HAP-1 (cell line): ENCODE measurements around the gene ADAM17.
A peak's percentile ranks its signal among the peaks of the same experiment; 100 is the strongest.
"Not testable (repeated sequence)": the region's sequence is repeated elsewhere in the genome, so short reads cannot be mapped to it uniquely, and the experiment has no call there.

ENCODE experiments used
- DNase-seq, 2 experiments: peaks; one replicate each; pipeline ENCODE4 v3.0.0-alpha.2; 2016 to 2020; ENCODE audit warnings: low spot score in 2 of 2
- H3K27me3 ChIP-seq: fragments of 250-450 bp; sonication (Bioruptor Pico); 2 replicates; pipeline ENCODE4 v1.5.1; 2020; ENCODE audit warnings: low read depth, mild to moderate bottlenecking, moderate library complexity
- H3K36me3 ChIP-seq: fragments of 250-450 bp; sonication (Bioruptor Pico); replicated peaks from 2 replicates; pipeline ENCODE4 v1.5.1; 2020; ENCODE audit warnings: mild to moderate bottlenecking
- H3K4me1 ChIP-seq: fragments of 250-450 bp; sonication (Bioruptor Pico); 2 replicates; pipeline ENCODE4 v1.5.1; 2020; ENCODE audit warnings: mild to moderate bottlenecking
- H3K4me3 ChIP-seq: fragments of 250-450 bp; sonication (Bioruptor Pico); 2 replicates; pipeline ENCODE4 v1.5.1; 2020; ENCODE audit warnings: mild to moderate bottlenecking, moderate library complexity
- H3K9me3 ChIP-seq: fragments of 250-450 bp; sonication (Bioruptor Pico); 2 replicates; pipeline ENCODE4 v1.5.1; 2020; ENCODE audit warnings: mild to moderate bottlenecking, moderate library complexity
- in situ Hi-C: fragments of 300-500 bp; cut with MboI; formaldehyde crosslinking; loops from 3 replicates; pipeline ENCODE4 v1.14.3; 2020; ENCODE audit warnings: low sequenced_read_pairs, inconsistent platforms, mixed read lengths

The ADAM17 gene

DNA sequence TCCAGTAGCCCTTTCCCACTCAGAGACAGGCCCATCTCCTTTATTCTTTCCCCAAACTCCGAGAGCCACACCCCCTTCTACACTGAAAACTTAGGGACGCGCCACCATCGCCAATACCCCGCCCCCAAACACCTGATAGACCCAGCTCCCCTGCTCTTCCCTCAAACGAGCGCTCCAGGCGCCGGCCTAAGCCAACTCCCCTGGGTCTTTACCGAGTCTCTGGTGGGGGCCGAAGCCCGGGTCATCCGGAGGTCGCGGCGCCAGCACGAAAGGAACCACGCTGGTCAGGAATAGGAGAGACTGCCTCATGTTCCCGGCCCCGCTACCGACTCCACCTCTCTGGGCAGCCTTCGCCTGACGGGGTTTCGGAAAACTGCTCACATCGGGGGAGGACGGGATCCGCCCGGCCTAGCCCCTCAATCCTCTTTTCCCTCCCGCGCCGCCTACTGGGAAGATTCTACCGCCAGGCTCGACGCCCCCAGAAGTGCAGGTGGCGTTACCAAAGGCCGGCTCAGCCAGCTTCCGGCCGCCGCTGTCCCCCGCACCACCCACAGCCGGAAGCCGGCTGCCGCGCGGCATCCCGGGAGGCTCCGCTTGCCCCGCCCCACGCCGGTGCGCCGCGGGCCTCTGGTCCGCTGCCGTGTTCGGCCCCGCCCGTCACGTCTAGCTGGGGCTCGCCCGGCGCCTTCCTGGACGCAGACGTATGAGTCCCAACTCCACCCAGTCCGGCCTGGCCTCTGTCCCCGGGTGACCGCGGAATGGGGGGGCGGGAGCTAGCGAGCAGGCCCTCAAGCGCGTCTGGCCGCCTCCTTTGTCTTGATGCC is at the start of gene ADAM17:
ADAM17 (minus strand) TSS at position 534 of the 824 bp plus-strand sequence; CDS start at position 309, 225 bp downstream.
- Histone ChIP-seq H3K4me3 (peak within 1 kb of the TSS; percentile 91), H3K27me3 (no peaks in the 10 kb centered on the region), H3K4me1 (peaks cover 22% of the 10 kb centered on the region), H3K36me3 (no peaks in the 10 kb centered on the region; the same call in 1 of the 2 replicates), H3K9me3 (no peaks in the 10 kb centered on the region)
- in situ Hi-C loops = no loop called here
- peak; percentile 89 to 95 for DNase-seq

DNA sequence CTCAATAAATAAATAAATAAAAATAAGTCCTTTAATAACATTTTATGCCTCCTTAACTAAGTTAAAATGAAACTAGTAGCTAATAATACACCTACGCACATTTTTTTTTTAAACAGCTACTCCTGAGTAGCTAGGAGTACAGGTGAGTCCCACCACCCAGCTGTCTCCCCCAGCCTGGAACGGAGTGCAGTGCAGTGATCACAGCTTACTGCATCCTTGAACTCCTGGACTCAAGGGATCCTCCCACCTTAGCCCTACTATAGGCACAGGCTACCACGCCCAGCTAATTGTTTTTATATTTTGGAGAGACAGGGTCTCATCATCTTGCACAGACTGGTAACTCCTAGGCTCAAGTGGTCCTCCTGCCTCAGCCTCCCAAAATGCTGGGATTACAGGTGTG is 46.8 kb upstream of the ADAM17 start:
- peaks cover 3% of the 10 kb centered on the region; the same call in 1 of the 2 replicates for H3K4me1 ChIP-seq
- no peak overlapping the region for H3K4me3 ChIP-seq
- in situ Hi-C loops = no loop called here
- DNase-seq = no peak
- H3K36me3 ChIP-seq = peaks cover 35% of the 10 kb centered on the region
- peaks cover 16% of the 10 kb centered on the region for H3K9me3 ChIP-seq
- H3K27me3 ChIP-seq = no peaks in the 10 kb centered on the region

DNA sequence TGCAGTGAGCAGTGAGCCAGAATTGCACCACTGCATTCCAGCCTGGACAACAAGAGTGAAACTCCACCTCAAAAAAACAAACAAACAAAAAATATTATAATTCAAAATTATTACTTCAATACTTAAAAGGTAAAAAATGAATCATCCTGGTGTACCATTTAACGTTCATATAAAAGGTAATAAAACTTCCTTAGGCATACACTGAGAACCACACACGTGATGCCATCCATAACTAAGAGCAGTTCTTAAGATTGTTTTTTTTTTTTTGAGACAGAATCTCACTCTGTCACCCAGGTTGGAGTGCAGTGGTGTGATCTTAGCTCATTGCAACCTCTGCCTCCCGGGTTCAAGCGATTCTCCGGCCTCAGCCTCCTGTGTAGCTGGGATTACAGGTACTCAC is 45.8 kb upstream of the ADAM17 start:
- DNase-seq = no peak
- Histone ChIP-seq H3K36me3 (peaks cover 38% of the 10 kb centered on the region), H3K9me3 (peaks cover 16% of the 10 kb centered on the region), H3K4me3 (no peak overlapping the region), H3K27me3 (no peaks in the 10 kb centered on the region), H3K4me1 (peaks cover 11% of the 10 kb centered on the region)
- in situ Hi-C loops = no loop called here

DNA sequence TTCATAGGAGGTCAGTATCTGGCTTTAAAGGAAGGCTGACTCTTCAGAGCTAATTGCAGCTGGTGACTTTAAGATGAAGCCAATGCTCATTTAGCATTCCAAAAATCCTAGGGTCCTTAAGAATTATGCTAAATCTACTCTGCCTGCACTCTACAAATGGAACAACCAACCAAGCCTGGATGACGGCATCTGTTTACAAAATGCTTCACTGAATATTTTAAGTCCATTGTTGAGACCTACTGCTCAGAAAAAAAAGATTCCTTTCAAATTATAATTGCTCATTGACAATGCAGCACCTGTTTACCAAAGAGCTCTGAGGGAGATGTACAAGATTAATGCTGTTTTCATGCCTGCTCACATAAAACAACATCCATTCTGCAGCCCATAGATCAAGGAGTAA is 43.8 kb upstream of the ADAM17 start:
- H3K36me3 ChIP-seq = peaks cover 38% of the 10 kb centered on the region
- in situ Hi-C loops = no loop called here
- peaks cover 16% of the 10 kb centered on the region for H3K9me3 ChIP-seq
- H3K4me1 ChIP-seq = peaks cover 17% of the 10 kb centered on the region
- no peak overlapping the region for H3K4me3 ChIP-seq
- no peaks in the 10 kb centered on the region for H3K27me3 ChIP-seq
- peak in 1 of 2 experiments; percentile 43 for DNase-seq

DNA sequence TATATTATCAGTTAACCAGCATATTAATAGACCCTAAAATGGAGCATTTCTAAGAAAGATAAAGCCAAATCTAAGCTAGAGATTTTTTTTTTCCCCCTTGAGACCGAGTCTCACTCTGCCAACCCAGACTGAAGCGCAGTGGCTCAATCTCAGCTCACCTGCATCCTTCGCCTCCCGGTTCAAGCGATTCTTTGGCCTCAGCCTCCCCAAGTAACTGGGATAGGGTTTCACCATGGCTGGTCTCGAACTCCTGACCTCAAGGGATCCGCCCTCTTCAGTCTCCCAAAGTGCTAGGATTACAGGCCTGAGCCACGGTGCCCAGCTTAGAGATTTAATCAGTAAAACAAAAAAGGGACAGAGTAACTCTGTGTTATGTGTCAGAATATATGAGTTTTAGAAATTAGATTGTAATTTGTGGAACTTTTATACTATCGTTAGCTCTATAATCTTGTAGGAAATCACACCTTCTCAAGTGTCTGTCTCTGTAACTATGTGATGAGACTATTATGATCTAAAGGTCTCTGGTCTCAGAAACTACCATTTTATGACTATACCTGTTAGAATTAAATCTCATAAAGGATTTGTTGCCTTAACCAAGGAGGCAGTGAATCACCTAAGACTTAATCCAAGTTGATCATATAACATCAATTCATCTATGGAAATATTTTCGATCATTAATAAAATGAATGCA is 41.1 kb upstream of the ADAM17 start:
- H3K4me1 ChIP-seq = peaks cover 15% of the 10 kb centered on the region
- peaks cover 38% of the 10 kb centered on the region for H3K36me3 ChIP-seq
- peaks cover 16% of the 10 kb centered on the region for H3K9me3 ChIP-seq
- H3K27me3 ChIP-seq = no peaks in the 10 kb centered on the region
- in situ Hi-C loops = no loop called here
- DNase-seq = no peak
- H3K4me3 ChIP-seq = no peak overlapping the region

DNA sequence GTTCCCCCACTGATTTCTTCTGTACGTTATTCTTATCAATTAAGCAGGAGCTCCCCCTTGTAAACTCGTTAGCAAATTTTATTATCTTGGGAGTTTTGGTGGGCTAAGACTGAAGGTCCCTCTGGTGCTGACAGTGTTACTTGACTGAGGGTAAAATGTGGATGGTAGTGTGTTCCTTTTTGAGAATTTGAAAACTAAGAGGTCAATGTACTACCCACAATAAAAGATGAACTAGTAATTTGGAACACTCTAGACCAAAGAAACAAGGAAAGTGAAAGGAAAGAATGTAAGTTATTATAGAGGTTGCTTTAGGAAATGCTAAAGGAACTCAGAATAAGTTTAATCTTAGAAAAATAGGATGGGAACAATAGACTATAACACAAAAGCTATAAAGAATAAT is 40.1 kb upstream of the ADAM17 start:
- DNase-seq = no peak
- Histone ChIP-seq H3K4me1 (peaks cover 15% of the 10 kb centered on the region), H3K27me3 (no peaks in the 10 kb centered on the region), H3K4me3 (no peak overlapping the region), H3K9me3 (peaks cover 15% of the 10 kb centered on the region), H3K36me3 (peaks cover 36% of the 10 kb centered on the region)
- in situ Hi-C loops = no loop called here

DNA sequence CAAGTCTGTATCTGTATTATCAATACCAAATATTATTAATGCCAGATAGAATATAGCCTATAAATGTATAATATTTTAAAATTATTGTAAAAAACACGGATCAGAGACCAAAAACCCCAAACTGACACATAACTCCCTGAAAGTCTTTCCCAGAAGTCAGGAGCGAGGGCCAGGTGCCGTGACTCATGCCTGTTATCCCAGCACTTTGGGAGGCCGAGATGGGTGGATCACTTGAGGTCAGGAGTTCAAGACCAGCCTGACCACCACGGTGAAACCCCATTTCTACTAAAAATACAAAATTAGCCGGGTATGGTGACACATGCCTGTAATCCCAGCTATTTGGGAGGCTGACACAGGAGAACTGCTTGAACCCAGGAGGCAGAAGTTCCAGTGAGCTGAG is 39.6 kb upstream of the ADAM17 start:
- H3K27me3 ChIP-seq, DNase-seq, H3K4me3 ChIP-seq, in situ Hi-C loops: not testable (repeated sequence)
- Histone ChIP-seq H3K4me1 (peaks cover 15% of the 10 kb centered on the region), H3K36me3 (peaks cover 33% of the 10 kb centered on the region), H3K9me3 (peaks cover 13% of the 10 kb centered on the region)

DNA sequence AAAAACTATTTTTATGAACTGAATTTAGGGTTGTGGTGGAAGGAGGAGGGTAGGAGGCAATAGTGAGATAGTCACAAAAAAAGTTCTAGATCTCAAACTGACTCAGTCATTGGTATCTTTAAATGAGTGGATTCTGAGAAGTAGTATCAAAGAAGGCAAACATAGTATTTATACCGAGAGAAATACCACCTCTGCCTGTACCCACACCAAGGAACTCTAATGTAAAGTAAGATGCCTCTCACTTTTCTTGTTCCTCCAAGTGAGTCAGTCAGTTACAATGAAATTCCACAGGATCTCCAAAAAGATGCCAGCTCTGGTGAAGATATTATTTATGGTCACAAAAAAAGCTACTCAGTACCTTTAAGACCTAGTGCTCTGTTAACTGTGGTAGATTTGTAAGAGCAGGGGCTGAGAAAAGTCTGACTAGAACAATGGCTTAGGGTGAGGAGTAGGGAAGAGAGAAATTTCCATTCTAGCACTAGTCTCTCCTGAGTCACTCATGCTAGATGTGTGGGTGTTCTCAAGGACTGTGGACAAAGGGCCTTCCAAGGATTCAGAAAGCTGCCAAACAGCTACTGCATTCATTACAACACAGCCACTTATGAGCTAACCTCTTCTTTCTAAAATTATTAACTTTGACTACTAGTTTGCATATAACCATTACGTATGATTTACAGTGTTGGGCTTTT is 38.9 kb upstream of the ADAM17 start:
- H3K9me3 ChIP-seq = peaks cover 6% of the 10 kb centered on the region
- in situ Hi-C loops = no loop called here
- no peak for DNase-seq
- no peak overlapping the region for H3K4me3 ChIP-seq
- H3K4me1 ChIP-seq = peaks cover 15% of the 10 kb centered on the region
- peaks cover 33% of the 10 kb centered on the region for H3K36me3 ChIP-seq
- H3K27me3 ChIP-seq = no peaks in the 10 kb centered on the region

DNA sequence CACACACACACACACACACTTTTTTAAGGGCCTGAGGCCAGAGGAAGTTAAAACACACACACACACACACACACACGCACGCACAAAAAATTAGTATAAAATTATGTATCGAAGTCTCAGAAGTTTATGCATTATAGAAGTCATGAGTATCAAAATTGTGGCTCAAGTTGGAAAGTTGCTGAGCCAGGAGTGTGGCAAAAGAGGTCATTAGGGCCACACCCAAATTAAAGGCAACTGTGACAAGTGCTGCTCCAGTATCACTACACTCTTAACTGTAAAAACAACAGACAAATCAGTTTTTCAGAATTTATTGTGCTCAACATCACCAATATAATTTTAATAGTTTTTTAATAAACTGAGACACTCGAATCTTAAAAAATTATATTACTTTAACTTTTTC is 38.3 kb upstream of the ADAM17 start:
- no peak for DNase-seq
- no peaks in the 10 kb centered on the region; the same call in 1 of the 2 replicates for H3K9me3 ChIP-seq
- no peak overlapping the region for H3K4me3 ChIP-seq
- H3K27me3 ChIP-seq = no peaks in the 10 kb centered on the region
- in situ Hi-C loops = no loop called here
- peaks cover 15% of the 10 kb centered on the region for H3K4me1 ChIP-seq
- H3K36me3 ChIP-seq = peaks cover 27% of the 10 kb centered on the region

DNA sequence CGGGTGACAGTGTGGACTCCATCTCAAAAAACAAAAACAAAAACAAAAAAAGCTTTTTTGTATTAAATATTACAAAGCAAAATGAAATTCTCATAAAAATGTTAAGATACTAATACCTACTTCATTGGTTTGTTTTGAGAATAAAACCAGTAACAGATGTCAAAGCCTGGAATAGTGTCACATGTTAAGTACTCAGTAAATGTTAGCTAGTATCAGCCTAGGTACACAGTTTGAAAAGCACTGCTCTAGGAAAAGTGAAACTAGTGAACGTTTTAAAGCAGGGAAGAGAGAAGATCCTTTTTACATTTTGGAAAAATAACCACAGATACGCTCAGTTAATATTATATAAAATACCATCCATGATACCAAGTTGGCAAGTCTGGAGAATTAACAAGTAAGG is 37.1 kb upstream of the ADAM17 start:
- peaks cover 30% of the 10 kb centered on the region for H3K36me3 ChIP-seq
- peaks cover 15% of the 10 kb centered on the region for H3K4me1 ChIP-seq
- H3K4me3 ChIP-seq = no peak overlapping the region
- no peaks in the 10 kb centered on the region for H3K9me3 ChIP-seq
- no peak for DNase-seq
- in situ Hi-C loops = no loop called here
- H3K27me3 ChIP-seq = no peaks in the 10 kb centered on the region

DNA sequence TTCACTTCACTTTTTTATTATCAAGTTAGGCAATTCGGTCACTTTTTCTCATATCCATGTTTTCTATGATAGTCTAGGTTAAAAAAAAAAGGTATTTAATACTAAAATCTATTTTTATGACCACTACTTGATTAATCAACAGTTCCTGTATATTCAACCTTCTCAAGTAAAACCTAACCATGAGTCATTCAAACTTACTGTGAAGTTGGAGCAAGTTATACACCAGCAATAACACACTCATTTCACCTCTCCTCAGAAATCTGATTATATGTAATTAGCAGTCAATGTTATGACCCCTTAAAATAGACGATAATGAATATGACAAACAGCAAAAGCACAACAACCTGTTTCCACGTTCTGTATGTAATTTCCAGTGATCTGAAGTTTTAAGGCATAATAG is 35.0 kb upstream of the ADAM17 start:
- in situ Hi-C loops = no loop called here
- H3K4me3 ChIP-seq = no peak overlapping the region
- no peak for DNase-seq
- no peaks in the 10 kb centered on the region for H3K9me3 ChIP-seq
- peaks cover 46% of the 10 kb centered on the region for H3K36me3 ChIP-seq
- no peaks in the 10 kb centered on the region for H3K27me3 ChIP-seq
- H3K4me1 ChIP-seq = no peaks in the 10 kb centered on the region; the same call in 1 of the 2 replicates

DNA sequence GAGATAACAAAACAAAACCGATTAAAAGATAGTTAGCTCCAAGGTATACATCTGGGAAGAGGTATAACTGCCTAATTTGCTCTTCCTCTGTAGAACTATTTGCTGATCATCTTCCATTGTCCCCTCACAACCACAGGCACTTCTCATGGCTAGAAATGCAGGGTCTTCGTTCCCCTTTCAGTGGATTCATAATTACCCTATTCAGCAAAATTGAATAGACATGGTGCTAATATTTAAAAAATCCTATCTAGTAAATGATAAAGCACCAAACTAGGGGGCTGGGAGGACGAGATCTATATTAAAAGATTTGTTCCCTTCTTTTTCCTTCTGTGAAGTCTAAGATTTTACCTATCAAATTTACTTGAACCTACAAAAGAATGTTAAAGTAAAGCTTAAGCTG is 30.8 kb upstream of the ADAM17 start:
- H3K27me3 ChIP-seq = no peaks in the 10 kb centered on the region
- no peak overlapping the region for H3K4me3 ChIP-seq
- no peaks in the 10 kb centered on the region for H3K4me1 ChIP-seq
- no peaks in the 10 kb centered on the region for H3K9me3 ChIP-seq
- no peak for DNase-seq
- in situ Hi-C loops = no loop called here
- peaks cover 60% of the 10 kb centered on the region for H3K36me3 ChIP-seq

DNA sequence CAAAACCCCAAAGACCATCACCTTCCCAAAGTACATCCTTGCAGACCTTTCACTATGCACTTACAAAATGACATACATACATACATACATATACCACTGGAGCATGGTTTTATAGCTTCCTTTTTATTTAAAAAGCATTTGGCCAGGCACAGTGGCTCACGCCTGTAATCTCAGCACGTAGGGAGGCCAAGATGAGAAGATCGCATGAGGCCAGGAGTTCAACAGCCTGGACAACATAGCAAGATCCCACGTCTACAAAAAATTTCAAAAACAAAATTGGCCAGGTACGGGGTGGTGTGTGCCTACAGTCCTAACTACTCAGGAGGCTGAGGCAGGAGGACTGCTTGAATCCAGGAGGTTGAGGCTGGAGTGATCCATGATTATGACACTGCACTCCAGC is 29.9 kb upstream of the ADAM17 start:
- DNase-seq = no peak
- Histone ChIP-seq H3K9me3 (no peaks in the 10 kb centered on the region), H3K27me3 (no peaks in the 10 kb centered on the region), H3K36me3 (peaks cover 51% of the 10 kb centered on the region), H3K4me1 (no peaks in the 10 kb centered on the region), H3K4me3 (no peak overlapping the region)
- in situ Hi-C loops = no loop called here

DNA sequence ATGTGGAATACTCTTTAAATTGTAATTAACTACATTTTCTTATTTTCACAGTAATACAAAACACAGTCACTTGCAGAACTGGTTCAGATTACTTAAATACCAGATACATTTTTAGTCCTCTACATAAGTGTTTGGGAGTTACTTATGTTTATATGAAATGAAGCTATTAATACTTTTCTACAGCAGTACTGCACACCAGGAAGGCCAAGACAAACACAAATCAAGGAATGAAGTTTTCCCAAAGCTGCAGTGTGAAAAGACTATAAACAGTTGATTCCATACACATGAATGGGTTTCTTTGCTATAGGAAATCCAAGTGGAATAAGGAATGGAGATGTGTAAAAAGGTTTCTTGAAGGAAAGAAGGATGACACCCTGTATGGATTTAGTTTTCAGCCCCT is 29.3 kb upstream of the ADAM17 start:
- H3K27me3 ChIP-seq, H3K4me1 ChIP-seq, H3K4me3 ChIP-seq, in situ Hi-C loops, H3K9me3 ChIP-seq, DNase-seq: not testable (repeated sequence)
- H3K36me3 ChIP-seq = peaks cover 48% of the 10 kb centered on the region
